Naive thymus-derived CD4-positive, alpha-beta T cell (primary cell): ENCODE results near the gene NINJ2. TPM values are rescaled to one million over a fixed set of nuclear protein-coding genes. Genes with fewer than 3 reads are reported as not detected.

ENCODE experiments used
- ATAC-seq: fragments of 150-1000 bp; cut with Tn5 transposase; 2 replicates; pipeline ENCODE4 v1.10.0; 2021; ENCODE audit warnings: mild to moderate bottlenecking, moderate library complexity
- CTCF ChIA-PET: fragments of 350-600 bp; sonication (Branson Sonifier 250); formaldehyde crosslinking; loops from one replicate; lab custom pipeline; 2021; ENCODE audit warnings: antibody characterized with exemption; lab: Charles Lee
- POLR2A ChIA-PET: fragments of 350-600 bp; sonication (Branson Sonifier 250); formaldehyde crosslinking; loops from one replicate; lab custom pipeline; 2021; ENCODE audit warnings: antibody characterized with exemption, inconsistent platforms; lab: Charles Lee
- DNase-seq, 9 donors: peaks; one replicate each; pipeline versions ENCODE4 v3.0.0 to v3.0.0-alpha.2; 2020 to 2022; ENCODE audit warnings: mixed read lengths in 1 of 9
- H3K27ac ChIP-seq: one replicate; pipeline ENCODE4 v1.7.0; 2013; ENCODE audit warnings: mild to moderate bottlenecking, low read depth, low read length, moderate library complexity
- H3K27me3 ChIP-seq, 2 donors: one replicate each; pipeline ENCODE4 v1.7.0; 2013; ENCODE audit warnings: low read length in 2 of 2, mild to moderate bottlenecking in 2 of 2, moderate library complexity in 2 of 2; ENCODE audit not compliant: control insufficient read depth in 2 of 2, insufficient read depth in 2 of 2
- H3K36me3 ChIP-seq, 3 experiments: 1 replicate in 2 of 3; 2 replicates in 1 of 3; pipeline ENCODE4 v1.7.0; 2013; ENCODE audit warnings: low read length in 3 of 3, mild to moderate bottlenecking in 3 of 3, moderate library complexity in 1 of 3; ENCODE audit not compliant: insufficient read depth in 3 of 3, control insufficient read depth in 2 of 3
- H3K4me1 ChIP-seq, 2 donors: one replicate each; pipeline ENCODE4 v1.7.0; 2013; ENCODE audit warnings: low read length in 2 of 2, mild to moderate bottlenecking in 2 of 2, moderate library complexity in 1 of 2; ENCODE audit not compliant: control insufficient read depth in 2 of 2, insufficient read depth in 2 of 2
- H3K4me3 ChIP-seq: 2 replicates; pipeline ENCODE4 v1.7.0; 2013; ENCODE audit warnings: mild to moderate bottlenecking, low read length
- H3K9me3 ChIP-seq, 3 experiments: 1 replicate in 2 of 3; 2 replicates in 1 of 3; pipeline ENCODE4 v1.7.0; 2013; ENCODE audit warnings: low read length in 3 of 3; ENCODE audit not compliant: control insufficient read depth in 2 of 3
- H3K27ac Mint-ChIP-seq, 9 donors: one replicate each; pipeline ENCODE4 v1.8.0; 2020 to 2022; ENCODE audit warnings: mixed read lengths in 9 of 9, mild to moderate bottlenecking in 8 of 9, moderate library complexity in 5 of 9, inconsistent platforms in 2 of 9
- H3K27me3 Mint-ChIP-seq, 5 donors: one replicate each; pipeline ENCODE4 v1.8.0; 2021 to 2022; ENCODE audit warnings: mixed read lengths in 5 of 5, mild to moderate bottlenecking in 1 of 5
- H3K36me3 Mint-ChIP-seq, 5 donors: one replicate each; pipeline ENCODE4 v1.8.0; 2020 to 2022; ENCODE audit warnings: mixed read lengths in 5 of 5, mild to moderate bottlenecking in 3 of 5, inconsistent platforms in 1 of 5
- H3K4me1 Mint-ChIP-seq, 7 donors: one replicate each; pipeline ENCODE4 v1.8.0; 2020 to 2022; ENCODE audit warnings: mixed read lengths in 7 of 7, mild to moderate bottlenecking in 3 of 7, inconsistent platforms in 1 of 7
- H3K4me3 Mint-ChIP-seq, 10 donors: one replicate each; pipeline ENCODE4 v1.8.0; 2020 to 2022; ENCODE audit warnings: mild to moderate bottlenecking in 10 of 10, mixed read lengths in 10 of 10, moderate library complexity in 6 of 10, inconsistent platforms in 2 of 10
- H3K9me3 Mint-ChIP-seq, 11 donors: one replicate each; pipeline ENCODE4 v1.8.0; 2020 to 2022; ENCODE audit warnings: mixed read lengths in 11 of 11, mild to moderate bottlenecking in 4 of 11, inconsistent platforms in 1 of 11, moderate library complexity in 1 of 11
- intact Hi-C, 2 donors: fragments of 100-400 bp; cut with micrococcal nuclease; formaldehyde crosslinking; loops; one replicate each; pipeline ENCODE4 v1.15.1; 2023
- polyA plus RNA-seq, 2 donors: library from polyadenylated mRNA; unstranded; fragments of 300-500 nt; fragmentation: Illumina TruSeq; gene quantifications; one replicate each; pipeline ENCODE4 v1.2.3, GENCODE V29; 2021
- total RNA-seq, 6 experiments: library from RNA in 5 of 6; stranded (reverse) in 5 of 6; gene quantifications; 1 replicate in 5 of 6; 2 replicates in 1 of 6; pipeline ENCODE4 v1.2.3 and lab custom pipeline; 2021 to 2026

NINJ2 gene
- total and polyA plus RNA-seq, 7 experiments from 2014 or later, result 0.84 to 11.2 (median 5.1) TPM

- DNase-seq (no peak), ATAC-seq (no peak)
- intact Hi-C loops, result no loop called here
- H3K4me1 ChIP-seq, result peaks cover 18 to 35% of the 10 kb centered on the region in 2 donors
- peaks cover 21 to 50% (median 39%) of the 10 kb centered on the region in 7 donors for H3K4me1 Mint-ChIP-seq
- peaks cover 11 to 26% (median 19%) of the 10 kb centered on the region in 5 donors for H3K27me3 Mint-ChIP-seq
- H3K27me3 ChIP-seq, result peaks cover 0 to 2% of the 10 kb centered on the region in 2 donors
- H3K36me3 ChIP-seq, result no peaks in the 10 kb centered on the region
- H3K4me3 ChIP-seq, result no peak overlapping the region
- no peaks in the 10 kb centered on the region for H3K9me3 ChIP-seq
- ChIA-PET POLR2A (no interaction called here), CTCF (interaction anchor here (0.6 to 0.8 kb wide), 3 partner anchors 88 to 904 kb away, joined by 3 read pairs; no protein-coding TSS in a partner anchor)
- H3K4me3 Mint-ChIP-seq, result no peak overlapping the region
- H3K27ac Mint-ChIP-seq, result no peak overlapping the region
- H3K36me3 Mint-ChIP-seq, result peaks cover 0 to 4% (median 3%) of the 10 kb centered on the region in 5 donors
- no peaks in the 10 kb centered on the region for H3K9me3 Mint-ChIP-seq
- no peak overlapping the region for H3K27ac ChIP-seq
Observed at GRCh38 chr12:543114-543451, 120.2 kb downstream of the NINJ2 start.

GRCh38 chr12:542395-543113 lies 120.7 kb downstream of the NINJ2 start:
- ChIA-PET POLR2A (no interaction called here), CTCF (interaction anchor here (0.6 to 0.8 kb wide), 3 partner anchors 88 to 905 kb away, joined by 3 read pairs; no protein-coding TSS in a partner anchor)
- H3K36me3 Mint-ChIP-seq, result peaks cover 0 to 4% (median 3%) of the 10 kb centered on the region in 5 donors
- peaks cover 11 to 26% (median 16%) of the 10 kb centered on the region in 5 donors for H3K27me3 Mint-ChIP-seq
- peaks cover 19 to 35% of the 10 kb centered on the region in 2 donors for H3K4me1 ChIP-seq
- DNase-seq (no peak), ATAC-seq (no peak)
- H3K4me3 ChIP-seq, result no peak overlapping the region
- no peaks in the 10 kb centered on the region for H3K9me3 ChIP-seq
- H3K9me3 Mint-ChIP-seq, result no peaks in the 10 kb centered on the region
- no peak overlapping the region for H3K27ac ChIP-seq
- H3K36me3 ChIP-seq, result no peaks in the 10 kb centered on the region
- peaks cover 21 to 50% (median 39%) of the 10 kb centered on the region in 7 donors for H3K4me1 Mint-ChIP-seq
- H3K27me3 ChIP-seq, result peaks cover 0 to 2% of the 10 kb centered on the region in 2 donors
- intact Hi-C loops, result no loop called here
- peak overlapping the region in 1 of 10 donors; percentile 61 for H3K4me3 Mint-ChIP-seq
- no peak overlapping the region for H3K27ac Mint-ChIP-seq

GRCh38 chr12:541676-542324 lies 121.4 kb downstream of the NINJ2 start:
- H3K27ac ChIP-seq, result no peak overlapping the region

GRCh38 chr12:539540-540310 lies 123.5 kb downstream of the NINJ2 start:
- DNase-seq, result no peak
- CTCF ChIA-PET, result interaction anchor here (0.9 to 1.6 kb wide), 4 partner anchors 9 to 85 kb away, joined by 3 to 6 read pairs (median 4); no protein-coding TSS in a partner anchor
- Histone ChIP-seq H3K36me3 (no peaks in the 10 kb centered on the region), H3K9me3 (no peaks in the 10 kb centered on the region), H3K27ac (no peak overlapping the region), H3K4me3 (no peak overlapping the region), H3K4me1 (peaks cover 19 to 25% of the 10 kb centered on the region in 2 donors), H3K27me3 (peaks cover 0 to 2% of the 10 kb centered on the region in 2 donors)
- Mint-ChIP-seq H3K4me1 (peaks cover 14 to 40% (median 30%) of the 10 kb centered on the region in 7 donors), H3K27me3 (peaks cover 5 to 12% (median 9%) of the 10 kb centered on the region in 5 donors), H3K4me3 (peak overlapping the region; percentile 2 to 80 (median 62)), H3K36me3 (peaks cover 0 to 4% (median 0%) of the 10 kb centered on the region in 5 donors), H3K27ac (peak overlapping the region; percentile 29 to 93 (median 66)), H3K9me3 (no peaks in the 10 kb centered on the region)
- POLR2A ChIA-PET, result interaction anchor here (0.6 to 1.7 kb wide), 2 partner anchors 12 to 97 kb away, joined by 3 to 7 read pairs; no protein-coding TSS in a partner anchor
- ATAC-seq, result no peak
- intact Hi-C loops, result no loop called here

More at GRCh38 chr12:541676-542324, 121.4 kb downstream of the NINJ2 start:
- peaks cover 17 to 47% (median 39%) of the 10 kb centered on the region in 7 donors for H3K4me1 Mint-ChIP-seq
- no peaks in the 10 kb centered on the region for H3K9me3 Mint-ChIP-seq
- no peak overlapping the region for H3K27ac Mint-ChIP-seq
- H3K27me3 Mint-ChIP-seq, result peaks cover 11 to 25% (median 14%) of the 10 kb centered on the region in 5 donors
- Histone ChIP-seq H3K4me1 (peaks cover 19 to 31% of the 10 kb centered on the region in 2 donors), H3K4me3 (no peak overlapping the region), H3K27me3 (peaks cover 0 to 2% of the 10 kb centered on the region in 2 donors), H3K36me3 (no peaks in the 10 kb centered on the region), H3K9me3 (no peaks in the 10 kb centered on the region)
- ChIA-PET POLR2A (no interaction called here), CTCF (interaction anchor here (1.0 kb wide), 1 partner anchor 102 kb away, joined by 4 read pairs; no protein-coding TSS in a partner anchor)
- DNase-seq (no peak), ATAC-seq (no peak)
- peaks cover 0 to 4% (median 3%) of the 10 kb centered on the region in 5 donors for H3K36me3 Mint-ChIP-seq
- peak overlapping the region in 1 of 10 donors; percentile 61 for H3K4me3 Mint-ChIP-seq
- intact Hi-C loops, result no loop called here

- Mint-ChIP-seq H3K36me3 (no peaks in the 10 kb centered on the region), H3K4me1 (peaks cover 14 to 36% (median 26%) of the 10 kb centered on the region in 7 donors), H3K4me3 (peak overlapping the region; percentile 47 to 80 (median 68)), H3K27me3 (peaks cover 0 to 6% (median 4%) of the 10 kb centered on the region in 5 donors), H3K27ac (peak overlapping the region; percentile 18 to 93 (median 66)), H3K9me3 (peaks cover 0 to under 1% (median 0%) of the 10 kb centered on the region in 11 donors)
- CTCF ChIA-PET, result interaction anchor here (0.9 to 1.6 kb wide), 2 partner anchors 10 to 23 kb away, joined by 4 to 6 read pairs; no protein-coding TSS in a partner anchor
- DNase-seq (peak in 7 of 9 donors; percentile 76 to 92 (median 89)), ATAC-seq (peak; percentile 98)
- H3K4me1 ChIP-seq, result peaks cover 19 to 25% of the 10 kb centered on the region in 2 donors
- no peaks in the 10 kb centered on the region for H3K9me3 ChIP-seq
- intact Hi-C loops, result no loop called here
- POLR2A ChIA-PET, result interaction anchor here (0.6 to 1.7 kb wide), 2 partner anchors 13 to 96 kb away, joined by 3 to 7 read pairs; no protein-coding TSS in a partner anchor
- H3K27me3 ChIP-seq, result no peaks in the 10 kb centered on the region
- H3K27ac ChIP-seq, result no peak overlapping the region
- H3K4me3 ChIP-seq, result peak overlapping the region; percentile 24
- H3K36me3 ChIP-seq, result no peaks in the 10 kb centered on the region
Observed at GRCh38 chr12:538731-539539, 124.3 kb downstream of the NINJ2 start.
